Keratinocyte (primary cell): ENCODE results near the gene RPL35A.

ENCODE experiments used
- EZH2 ChIP-seq: IDR thresholded peaks from one replicate; pipeline ENCODE4 v1.6.1; 2012; ENCODE audit warnings: inconsistent platforms, mild to moderate bottlenecking, low read length, moderate library complexity
- TF ChIP-seq, protein P1 (sequence below), 3 experiments: IDR thresholded peaks in 1 of 3; conservative IDR thresholded peaks in 1 of 3; optimal IDR thresholded peaks in 1 of 3; 2 replicates in 2 of 3; 3 replicates in 1 of 3; pipeline versions ENCODE3 to v1.5.1; 2011; ENCODE audit warnings: low read length in 3 of 3, mild to moderate bottlenecking in 3 of 3, moderate library complexity in 2 of 3, control low read depth in 1 of 3, inconsistent platforms in 1 of 3; ENCODE audit not compliant: insufficient read depth in 2 of 3; ENCODE audit errors: extremely low read depth in 1 of 3

GRCh38 chr3:197959500-197959890 lies 9.5 kb downstream of the RPL35A start:
- TF ChIP-seq, protein P1, sequence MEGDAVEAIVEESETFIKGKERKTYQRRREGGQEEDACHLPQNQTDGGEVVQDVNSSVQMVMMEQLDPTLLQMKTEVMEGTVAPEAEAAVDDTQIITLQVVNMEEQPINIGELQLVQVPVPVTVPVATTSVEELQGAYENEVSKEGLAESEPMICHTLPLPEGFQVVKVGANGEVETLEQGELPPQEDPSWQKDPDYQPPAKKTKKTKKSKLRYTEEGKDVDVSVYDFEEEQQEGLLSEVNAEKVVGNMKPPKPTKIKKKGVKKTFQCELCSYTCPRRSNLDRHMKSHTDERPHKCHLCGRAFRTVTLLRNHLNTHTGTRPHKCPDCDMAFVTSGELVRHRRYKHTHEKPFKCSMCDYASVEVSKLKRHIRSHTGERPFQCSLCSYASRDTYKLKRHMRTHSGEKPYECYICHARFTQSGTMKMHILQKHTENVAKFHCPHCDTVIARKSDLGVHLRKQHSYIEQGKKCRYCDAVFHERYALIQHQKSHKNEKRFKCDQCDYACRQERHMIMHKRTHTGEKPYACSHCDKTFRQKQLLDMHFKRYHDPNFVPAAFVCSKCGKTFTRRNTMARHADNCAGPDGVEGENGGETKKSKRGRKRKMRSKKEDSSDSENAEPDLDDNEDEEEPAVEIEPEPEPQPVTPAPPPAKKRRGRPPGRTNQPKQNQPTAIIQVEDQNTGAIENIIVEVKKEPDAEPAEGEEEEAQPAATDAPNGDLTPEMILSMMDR (optimal IDR thresholded peaks at IDR 0.05 in 1 of 3, IDR thresholded peaks at IDR 0.05 in 1 of 3, conservative IDR thresholded peaks at IDR 0.05 in 1 of 3; ENCODE audit: extremely low read depth in 1 of 3, insufficient read depth in 2 of 3, low read length in 3 of 3): no peak
- no peak for TF ChIP-seq EZH2
